Measurements from ENCODE around the gene RABL2A.
"Not testable (repeated sequence)": the region's sequence is repeated elsewhere in the genome, so short reads cannot be mapped to it uniquely, and the experiment has no call there.

The RABL2A gene

DNA sequence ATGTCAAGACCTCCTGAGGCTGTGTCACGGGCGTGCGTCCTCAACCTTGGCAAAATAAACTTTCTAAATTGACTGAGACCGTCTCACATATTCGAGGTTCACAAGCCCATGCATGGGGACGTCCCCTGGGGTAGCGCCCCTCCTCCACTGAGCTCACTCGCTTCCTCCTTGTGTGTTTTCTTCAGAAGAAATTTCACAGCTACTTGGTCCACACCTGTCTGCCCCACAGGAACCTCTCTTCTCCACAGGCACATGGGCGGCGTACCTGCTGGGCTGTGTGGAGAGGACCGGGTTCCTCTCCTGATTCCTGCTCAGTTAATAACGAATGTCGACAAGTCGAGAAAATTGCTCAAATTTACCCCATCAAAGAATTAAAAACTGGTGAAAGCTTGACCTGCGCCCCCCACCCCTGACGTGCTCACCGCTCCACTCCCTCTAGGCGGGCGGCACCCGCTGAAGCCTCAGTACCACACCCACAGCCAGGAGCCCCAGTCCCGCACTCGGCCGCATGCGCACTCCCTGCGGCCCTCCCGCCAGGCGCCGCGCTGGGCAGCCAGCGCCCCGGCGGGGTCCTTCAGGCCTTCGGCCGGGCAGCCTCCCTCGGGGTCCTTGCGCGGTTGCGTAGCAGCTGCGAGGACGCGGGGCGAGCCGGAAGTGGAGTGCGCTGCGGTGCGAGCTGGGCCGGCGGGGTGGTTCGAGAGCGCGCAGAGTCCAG lies at the start of gene RABL2A:
Gene RABL2A (plus strand): TSS at position 651 of the 715 bp plus-strand sequence. CDS start 1,341 bp downstream, outside the sequence.
- not testable (repeated sequence) for DNase-seq (ENCODE audit: low read depth)
- H3K4me3 ChIP-seq (ENCODE audit: low read depth, low read length), result peak within 1 kb of the TSS; percentile 56

DNA sequence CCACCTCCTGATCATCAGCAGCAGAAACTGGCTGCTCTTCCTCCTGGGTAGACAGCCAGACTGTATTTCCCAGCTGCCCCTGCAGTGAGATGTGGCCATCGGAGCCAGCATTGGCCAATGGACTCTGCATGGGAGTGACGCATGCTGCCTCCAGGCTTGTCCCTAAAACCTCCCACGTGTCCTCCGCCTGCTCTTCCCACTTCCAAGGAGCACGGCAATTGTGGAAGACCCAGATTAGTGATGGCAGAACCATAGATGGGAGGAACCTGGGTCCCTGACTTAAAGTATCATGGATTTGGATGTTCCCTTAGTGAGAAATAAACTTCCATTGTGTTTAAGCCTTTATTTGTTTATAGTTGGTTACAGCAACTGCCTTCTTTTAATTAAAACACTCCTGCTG lies 48.6 kb upstream of the RABL2A start:
- not testable (repeated sequence) for H3K4me3 ChIP-seq (ENCODE audit: low read depth, low read length); DNase-seq (ENCODE audit: low read depth)

DNA sequence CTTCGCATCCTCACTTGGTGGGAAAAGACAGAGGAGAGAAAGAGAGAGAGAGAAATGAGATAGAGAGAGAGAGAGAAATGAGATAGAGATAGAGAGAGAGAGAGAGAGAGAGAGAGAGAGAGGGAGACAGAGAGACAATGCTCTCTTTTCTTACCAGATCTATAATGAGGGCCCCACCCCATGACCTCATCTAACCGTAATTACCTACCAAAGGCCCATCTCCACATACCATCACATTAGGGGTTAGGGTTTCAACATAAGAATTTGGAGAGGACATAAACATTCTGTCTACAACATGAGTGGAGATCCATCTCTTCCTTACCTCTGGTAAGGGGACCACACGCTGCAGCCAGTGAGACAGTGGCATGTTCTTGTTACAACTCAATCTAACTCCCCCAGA lies 44.6 kb upstream of the RABL2A start:
- H3K4me3 ChIP-seq (ENCODE audit: low read depth, low read length); DNase-seq (ENCODE audit: low read depth): not testable (repeated sequence)

DNA sequence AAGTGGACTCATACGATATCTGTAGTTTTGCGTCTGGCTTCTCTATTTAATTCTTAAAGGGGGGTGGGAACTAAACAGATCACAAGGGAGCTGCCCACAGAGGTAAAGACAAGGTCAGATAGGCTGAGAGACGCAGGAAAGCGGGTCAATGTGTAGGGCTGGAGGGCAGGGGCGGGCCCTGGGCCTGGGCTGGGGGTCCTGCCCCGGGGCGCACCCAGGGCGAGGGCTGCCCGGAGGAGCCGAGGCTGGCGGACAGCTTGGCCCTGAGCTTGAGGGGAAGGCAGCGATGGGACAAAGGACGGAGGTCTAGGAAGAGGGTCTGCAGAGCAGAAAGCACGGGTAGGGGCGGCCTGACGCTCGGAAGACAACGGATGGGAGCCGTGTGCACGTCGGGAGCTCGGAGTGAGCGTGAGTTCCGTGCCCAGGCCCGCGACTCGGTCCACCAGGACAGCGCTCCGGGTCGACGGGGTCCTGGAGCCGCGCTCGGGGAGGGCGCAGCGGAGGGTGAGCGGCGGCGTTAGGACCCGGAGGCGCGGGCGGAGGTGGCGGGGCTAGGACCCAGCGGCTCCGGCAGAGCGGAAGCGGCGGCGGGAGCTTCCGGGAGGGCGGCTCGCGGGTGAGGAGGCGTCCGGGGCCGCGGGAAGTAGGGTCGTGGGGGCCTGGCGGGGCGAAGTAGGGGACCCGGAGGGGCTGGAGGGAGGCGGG lies 43.4 kb upstream of the RABL2A start:
- not testable (repeated sequence) for DNase-seq (ENCODE audit: low read depth)
- H3K4me3 ChIP-seq (ENCODE audit: low read depth, low read length), result peak overlapping the region; percentile 72

DNA sequence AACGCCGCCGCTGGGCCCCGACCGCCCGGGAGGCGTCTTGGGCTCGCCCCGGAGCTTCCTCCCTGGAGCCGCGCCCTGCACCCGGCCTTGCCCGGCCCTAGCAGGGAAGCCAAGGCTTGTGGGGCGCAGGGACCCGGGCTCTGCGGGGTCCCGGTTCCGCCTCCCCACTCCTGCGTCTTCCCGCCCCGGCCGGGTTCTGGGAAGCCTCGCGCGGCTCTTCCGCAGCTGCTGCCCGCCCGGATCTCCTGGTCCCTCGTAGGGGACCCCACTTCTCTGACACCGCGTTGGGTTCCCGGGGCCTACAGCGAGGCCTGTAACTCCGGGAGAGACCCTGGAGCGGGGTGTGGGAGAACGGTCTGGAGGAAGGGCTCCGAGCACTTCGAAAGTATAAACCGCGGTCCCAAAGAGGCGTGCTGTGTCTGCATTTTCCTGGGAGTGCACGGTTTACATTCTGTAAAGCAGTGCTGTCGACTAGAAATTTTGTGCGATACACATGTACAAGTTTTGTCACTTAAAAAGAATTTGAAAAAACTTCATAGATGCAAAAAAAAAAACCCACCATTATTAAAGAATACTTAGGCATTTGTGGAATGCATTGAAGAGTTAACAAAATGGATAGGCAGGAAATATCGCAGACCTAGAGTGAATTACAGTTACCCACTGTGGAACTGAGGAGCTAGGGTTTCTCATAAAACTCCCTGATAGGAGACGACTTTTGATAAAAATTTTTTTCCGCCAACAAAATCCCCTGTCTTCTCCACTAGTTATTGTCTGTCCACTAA lies 42.6 kb upstream of the RABL2A start:
- H3K4me3 ChIP-seq (ENCODE audit: low read depth, low read length), result peak overlapping the region; percentile 55
- not testable (repeated sequence) for DNase-seq (ENCODE audit: low read depth)

DNA sequence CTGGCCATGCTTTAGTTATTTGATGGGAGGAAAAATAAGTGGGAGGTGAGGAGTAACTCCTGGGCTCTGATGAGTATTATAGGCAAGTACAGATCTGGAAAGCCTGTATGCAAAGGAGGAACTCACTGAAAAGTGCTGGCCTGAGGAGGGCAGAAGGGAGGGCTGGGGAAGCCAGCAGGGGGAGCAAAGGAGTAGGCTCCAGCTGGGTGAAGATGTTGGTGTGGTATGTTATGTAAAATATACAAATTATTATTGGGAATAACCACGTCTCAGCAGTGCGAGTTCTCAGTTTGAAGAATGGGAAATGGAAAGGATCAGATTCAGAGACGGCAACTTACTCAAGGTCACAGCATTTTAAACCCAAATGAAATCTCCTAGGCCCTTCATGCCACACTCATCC lies 39.9 kb upstream of the RABL2A start:
- TF ChIP-seq, protein P1, sequence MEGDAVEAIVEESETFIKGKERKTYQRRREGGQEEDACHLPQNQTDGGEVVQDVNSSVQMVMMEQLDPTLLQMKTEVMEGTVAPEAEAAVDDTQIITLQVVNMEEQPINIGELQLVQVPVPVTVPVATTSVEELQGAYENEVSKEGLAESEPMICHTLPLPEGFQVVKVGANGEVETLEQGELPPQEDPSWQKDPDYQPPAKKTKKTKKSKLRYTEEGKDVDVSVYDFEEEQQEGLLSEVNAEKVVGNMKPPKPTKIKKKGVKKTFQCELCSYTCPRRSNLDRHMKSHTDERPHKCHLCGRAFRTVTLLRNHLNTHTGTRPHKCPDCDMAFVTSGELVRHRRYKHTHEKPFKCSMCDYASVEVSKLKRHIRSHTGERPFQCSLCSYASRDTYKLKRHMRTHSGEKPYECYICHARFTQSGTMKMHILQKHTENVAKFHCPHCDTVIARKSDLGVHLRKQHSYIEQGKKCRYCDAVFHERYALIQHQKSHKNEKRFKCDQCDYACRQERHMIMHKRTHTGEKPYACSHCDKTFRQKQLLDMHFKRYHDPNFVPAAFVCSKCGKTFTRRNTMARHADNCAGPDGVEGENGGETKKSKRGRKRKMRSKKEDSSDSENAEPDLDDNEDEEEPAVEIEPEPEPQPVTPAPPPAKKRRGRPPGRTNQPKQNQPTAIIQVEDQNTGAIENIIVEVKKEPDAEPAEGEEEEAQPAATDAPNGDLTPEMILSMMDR (IDR thresholded peaks at IDR 0.05; ENCODE audit: low read depth, low read length, missing control alignments), result peak; percentile 59
- not testable (repeated sequence) for H3K4me3 ChIP-seq (ENCODE audit: low read depth, low read length); DNase-seq (ENCODE audit: low read depth)

DNA sequence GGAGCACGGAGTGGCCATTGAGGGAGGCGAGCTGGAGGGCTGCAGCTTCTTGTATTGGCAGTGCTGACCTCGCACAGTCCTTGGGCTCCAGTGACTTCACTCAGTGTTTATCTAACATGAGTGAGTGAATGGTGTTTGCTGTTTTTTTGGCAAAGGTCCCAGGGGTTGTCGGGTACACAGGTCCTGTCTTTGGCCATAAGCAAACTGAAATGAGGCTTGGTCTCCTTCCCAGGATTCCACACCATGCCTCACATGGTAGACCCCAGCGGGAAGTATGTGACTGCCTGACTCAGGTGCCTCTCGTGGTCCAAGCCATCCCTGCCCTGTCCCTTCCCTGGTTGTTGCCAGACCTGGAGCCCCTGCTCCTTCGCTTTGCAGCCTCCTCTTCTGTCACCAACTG lies 37.5 kb upstream of the RABL2A start:
- DNase-seq (ENCODE audit: low read depth); H3K4me3 ChIP-seq (ENCODE audit: low read depth, low read length): not testable (repeated sequence)

DNA sequence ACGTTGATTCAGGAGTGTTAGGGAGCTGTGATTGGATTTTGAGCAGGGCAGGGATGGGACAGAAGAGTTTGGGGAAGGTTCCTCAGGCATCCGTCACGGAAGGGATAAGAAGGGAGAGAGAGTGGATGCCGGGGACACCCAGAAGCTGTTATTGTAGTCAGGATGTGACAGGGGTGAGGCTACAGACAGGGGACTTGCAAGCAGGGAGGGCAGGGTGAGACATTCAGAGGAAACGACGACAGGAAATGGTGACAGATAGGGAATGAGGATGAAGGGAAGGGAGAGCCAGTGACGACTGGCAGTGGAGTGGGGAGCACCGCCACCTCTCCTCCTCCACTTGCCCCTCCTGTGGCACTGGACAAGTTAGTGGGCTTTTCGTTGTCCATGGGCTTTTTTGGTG lies 35.1 kb upstream of the RABL2A start:
- H3K4me3 ChIP-seq (ENCODE audit: low read depth, low read length); DNase-seq (ENCODE audit: low read depth): not testable (repeated sequence)

DNA sequence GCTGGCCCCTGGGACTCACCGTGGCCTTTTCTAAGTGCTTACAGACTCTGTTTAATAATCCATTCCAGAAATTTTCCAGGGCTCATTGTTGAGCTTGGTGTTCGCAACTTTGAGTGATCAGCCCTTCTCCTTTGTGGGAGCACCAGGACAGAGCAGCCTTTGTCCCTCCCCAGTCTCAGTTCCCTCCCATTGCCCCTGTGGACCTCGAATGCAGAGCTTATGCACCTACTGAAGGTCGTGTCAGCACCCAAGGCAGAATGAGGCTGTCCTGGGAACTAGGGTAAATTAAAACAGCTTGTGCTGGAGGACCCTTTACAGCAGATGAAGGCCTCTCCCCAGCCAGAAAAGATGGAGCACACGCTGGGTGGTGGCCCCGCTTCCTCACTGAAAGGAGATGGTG lies 33.8 kb upstream of the RABL2A start:
- not testable (repeated sequence) for DNase-seq (ENCODE audit: low read depth); H3K4me3 ChIP-seq (ENCODE audit: low read depth, low read length)

DNA sequence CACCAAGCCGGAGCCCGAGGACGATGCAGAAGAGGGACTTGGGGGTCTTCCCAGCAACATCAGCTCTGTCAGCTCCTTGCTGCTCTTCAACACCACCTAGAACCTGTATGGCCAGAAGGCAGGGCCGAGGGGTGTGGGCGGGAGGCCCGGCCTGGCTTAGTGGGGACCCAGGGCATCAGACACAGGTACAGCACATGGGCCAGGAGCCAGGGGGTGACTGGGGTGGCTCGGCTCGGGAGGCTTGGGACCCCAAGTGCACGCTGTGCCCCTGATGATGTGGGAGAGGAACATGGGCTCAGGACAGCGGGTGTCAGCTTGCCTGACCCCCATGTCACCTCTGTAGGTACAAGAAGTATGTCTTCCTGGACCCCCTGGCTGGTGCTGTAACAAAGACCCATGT lies 31.3 kb upstream of the RABL2A start:
- not testable (repeated sequence) for H3K4me3 ChIP-seq (ENCODE audit: low read depth, low read length); DNase-seq (ENCODE audit: low read depth)

DNA sequence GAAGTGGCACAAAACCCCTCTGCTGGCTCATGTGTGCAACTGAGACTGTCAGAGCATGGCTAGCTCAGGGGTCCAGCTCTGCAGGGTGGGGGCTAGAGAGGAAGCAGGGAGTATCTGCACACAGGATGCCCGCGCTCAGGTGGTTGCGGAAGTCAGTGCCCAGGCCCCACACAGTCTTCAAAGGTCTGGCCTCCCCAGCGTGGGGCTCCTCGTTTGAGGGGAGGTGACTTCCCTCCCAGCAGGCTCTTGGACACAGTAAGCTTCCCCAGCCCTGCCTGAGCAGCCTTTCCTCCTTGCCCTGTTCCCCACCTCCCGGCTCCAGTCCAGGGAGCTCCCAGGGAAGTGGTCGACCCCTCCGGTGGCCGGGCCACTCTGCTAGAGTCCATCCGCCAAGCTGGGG lies 29.9 kb upstream of the RABL2A start:
- DNase-seq (ENCODE audit: low read depth); H3K4me3 ChIP-seq (ENCODE audit: low read depth, low read length): not testable (repeated sequence)

DNA sequence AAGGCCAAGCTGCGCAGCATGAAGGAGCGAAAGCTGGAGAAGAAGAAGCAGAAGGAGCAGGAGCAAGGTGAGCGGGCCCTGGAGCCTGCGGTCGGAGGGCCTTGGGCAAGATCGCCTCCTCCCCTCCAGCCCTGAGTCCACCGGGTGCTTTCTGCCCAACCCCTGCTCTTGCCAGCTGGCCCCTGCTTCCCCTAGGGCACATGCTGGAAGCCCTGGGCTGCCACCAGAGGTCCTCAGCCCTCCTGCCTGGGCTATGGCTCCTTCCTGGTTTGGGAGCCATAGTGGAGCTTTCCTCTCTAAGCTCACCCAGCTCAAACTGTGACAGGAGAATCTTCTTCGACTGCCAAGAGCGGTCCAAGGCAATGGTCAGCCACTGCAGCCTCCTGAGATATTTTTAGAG lies 29.5 kb upstream of the RABL2A start:
- not testable (repeated sequence) for H3K4me3 ChIP-seq (ENCODE audit: low read depth, low read length); DNase-seq (ENCODE audit: low read depth)
- TF ChIP-seq, protein P1 (IDR thresholded peaks at IDR 0.05; ENCODE audit: low read depth, low read length, missing control alignments), result peak; percentile 2

DNA sequence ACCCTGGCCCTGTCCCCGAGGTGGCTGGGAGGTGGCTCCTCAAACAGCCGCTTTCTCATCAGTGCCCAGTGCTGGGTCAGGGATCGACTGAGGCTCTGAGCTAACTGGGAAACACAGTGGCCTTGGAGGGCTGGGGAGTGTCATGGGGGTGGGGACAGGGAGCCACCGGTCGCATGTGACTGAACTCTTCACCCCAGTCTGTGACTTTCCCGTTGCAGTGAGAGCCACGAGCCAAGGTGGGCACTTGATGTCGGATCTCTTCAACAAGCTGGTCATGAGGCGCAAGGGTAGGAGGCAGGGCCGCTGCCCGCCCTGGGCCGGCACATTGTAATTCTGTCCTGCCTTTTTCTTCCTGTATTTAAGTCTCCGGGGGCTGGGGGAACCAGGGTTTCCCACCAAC lies 28.9 kb upstream of the RABL2A start:
- DNase-seq (ENCODE audit: low read depth); H3K4me3 ChIP-seq (ENCODE audit: low read depth, low read length): not testable (repeated sequence)

DNA sequence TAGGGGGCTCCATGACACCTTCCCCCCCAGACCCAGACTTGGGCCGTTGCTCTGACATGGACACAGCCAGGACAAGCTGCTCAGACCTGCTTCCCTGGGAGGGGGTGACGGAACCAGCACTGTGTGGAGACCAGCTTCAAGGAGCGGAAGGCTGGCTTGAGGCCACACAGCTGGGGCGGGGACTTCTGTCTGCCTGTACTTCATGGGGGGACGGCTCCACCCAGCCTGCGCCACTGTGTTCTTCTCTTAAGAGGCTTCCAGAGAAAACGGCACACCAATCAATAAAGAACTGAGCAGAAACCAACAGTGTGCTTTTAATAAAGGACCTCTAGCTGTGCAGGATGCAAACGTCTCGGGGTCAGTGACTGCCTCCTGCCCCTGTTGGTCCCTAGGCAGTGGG lies 28.3 kb upstream of the RABL2A start:
- H3K4me3 ChIP-seq (ENCODE audit: low read depth, low read length); DNase-seq (ENCODE audit: low read depth): not testable (repeated sequence)

DNA sequence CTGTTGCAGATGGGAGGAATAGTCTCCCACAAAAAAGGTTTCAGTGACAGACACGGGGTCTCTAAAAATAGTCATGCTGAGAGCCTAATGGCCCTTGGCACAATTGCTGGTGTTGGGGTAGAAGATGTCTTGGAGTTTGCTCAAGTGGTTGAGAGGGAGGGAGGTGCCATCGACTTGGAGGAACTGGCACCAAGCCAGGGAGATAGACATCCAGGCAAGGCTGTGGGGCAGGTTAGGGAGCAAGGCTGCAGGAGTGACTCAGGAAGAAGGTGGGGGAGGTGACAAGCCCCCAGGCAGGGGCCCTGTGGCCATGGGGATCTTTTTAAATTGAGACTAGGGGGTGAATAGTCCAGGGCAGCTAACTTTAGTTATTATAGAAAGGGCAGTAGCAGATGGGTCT lies 27.9 kb upstream of the RABL2A start:
- DNase-seq (ENCODE audit: low read depth); H3K4me3 ChIP-seq (ENCODE audit: low read depth, low read length): not testable (repeated sequence)
